HG02938 (cell line): Measurements from ENCODE around the gene EPS8.
A peak's percentile ranks its signal among the peaks of the same experiment; 100 is the strongest.

ENCODE experiments used
- ATAC-seq: cut with Tn5 transposase; IDR thresholded peaks from one replicate; pipeline ENCODE4 v1.9.1; 2021; ENCODE audit warnings: mild to moderate bottlenecking, moderate library complexity; ENCODE audit not compliant: unreplicated experiment

The EPS8 gene

DNA sequence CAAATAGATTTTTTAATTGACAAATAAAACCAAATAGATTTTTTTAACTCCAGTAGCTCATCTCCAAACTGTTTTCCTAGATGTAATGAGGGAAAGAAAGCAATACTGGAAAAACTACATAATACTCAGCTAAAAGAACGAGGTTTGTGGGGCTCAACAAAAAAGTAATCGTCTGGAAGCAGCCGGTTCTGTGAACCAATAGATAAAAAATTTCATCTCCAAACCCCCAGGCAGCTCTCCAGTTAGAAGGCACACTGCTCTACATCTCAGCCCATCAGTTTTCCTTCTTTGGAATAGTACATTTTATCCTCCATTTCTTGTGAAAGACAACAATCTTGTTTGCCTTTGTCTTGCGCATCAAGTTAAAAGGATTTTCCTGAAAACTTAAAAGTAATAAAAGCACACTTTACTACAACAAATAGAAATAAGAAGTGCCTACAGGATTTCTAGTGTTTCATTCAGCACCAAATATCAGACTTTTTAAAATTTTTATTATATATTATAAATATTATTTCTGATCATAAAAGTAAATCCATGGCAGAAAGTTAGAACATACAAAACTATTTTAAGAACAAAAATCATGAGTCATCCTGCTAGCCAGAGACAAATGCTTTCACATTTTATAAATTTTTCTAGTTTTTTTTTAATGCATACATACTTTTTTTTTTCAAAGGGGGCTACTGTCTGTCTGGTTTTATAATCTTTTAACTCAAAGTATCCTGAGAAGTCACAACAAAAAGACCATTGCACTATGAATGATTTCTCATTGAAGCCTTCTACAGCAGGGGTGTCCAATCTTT is 67.7 kb downstream of the EPS8 start:
- ATAC-seq = no peak

- ATAC-seq = no peak
Observed at GRCh38 chr12:15720295-15720694, 68.9 kb downstream of the EPS8 start.

- no peak for ATAC-seq
Observed at GRCh38 chr12:15719230-15719629, 70.0 kb downstream of the EPS8 start.

- no peak for ATAC-seq
Observed at GRCh38 chr12:15717940-15718567, 71.1 kb downstream of the EPS8 start.

DNA sequence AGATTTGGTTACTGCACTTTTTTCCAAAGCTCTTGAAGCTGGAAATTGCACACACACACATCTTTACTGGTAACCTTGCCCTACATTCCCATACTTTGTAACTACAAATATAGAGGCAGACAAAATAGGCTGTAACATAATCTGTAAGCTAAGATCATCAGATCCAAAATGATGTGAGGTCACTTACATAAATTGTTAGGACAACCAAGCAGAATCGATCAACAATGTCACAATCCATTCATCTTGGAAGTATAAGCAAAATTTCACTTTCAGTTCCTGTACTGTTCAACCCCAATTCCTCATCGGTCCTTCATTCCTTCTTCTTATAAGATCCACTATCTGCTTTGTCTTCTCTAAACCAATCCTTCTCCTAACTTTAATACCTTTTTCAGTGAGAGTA is 72.6 kb downstream of the EPS8 start:
- no peak for ATAC-seq

DNA sequence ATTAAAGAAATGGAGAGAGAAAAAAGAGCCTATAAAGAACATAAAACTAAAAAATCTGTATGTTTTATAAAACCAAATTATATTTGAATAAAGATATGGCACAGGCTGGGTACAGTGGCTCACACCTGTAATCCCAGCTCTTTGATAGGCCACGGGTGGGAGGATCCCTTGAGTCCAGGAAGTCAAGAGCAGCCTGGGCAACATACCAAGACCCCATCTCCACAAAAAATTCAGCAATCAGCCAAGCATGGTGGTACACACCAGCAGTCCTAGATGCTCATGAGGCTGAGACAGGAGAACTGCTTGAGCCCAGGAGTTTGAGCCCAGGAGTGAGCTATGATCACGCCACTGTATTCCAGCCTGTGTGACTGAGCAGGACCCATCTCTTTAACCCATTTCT is 74.9 kb downstream of the EPS8 start:
- ATAC-seq = no peak

- ATAC-seq = no peak
Observed at GRCh38 chr12:15712823-15713660, 76.1 kb downstream of the EPS8 start.

DNA sequence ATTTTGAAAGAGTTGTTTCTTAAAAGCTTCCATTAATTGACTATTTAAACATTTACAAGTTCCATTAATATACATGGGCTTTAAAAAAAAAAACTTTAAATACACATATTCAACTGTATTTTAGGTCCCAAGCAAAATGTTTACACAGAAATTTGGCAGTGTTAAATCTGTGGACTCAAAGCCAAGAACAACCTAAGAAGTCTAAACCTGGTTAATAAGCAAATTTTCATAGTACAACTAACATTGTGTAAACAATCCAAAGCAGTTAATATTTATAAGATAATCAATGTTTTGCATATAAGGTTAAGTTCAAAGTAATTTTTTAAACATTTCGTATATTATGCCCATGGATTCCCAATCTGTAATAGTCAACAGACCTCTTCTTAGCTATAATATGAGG is 77.0 kb downstream of the EPS8 start:
- ATAC-seq = no peak

- ATAC-seq = no peak
Observed at GRCh38 chr12:15710860-15711510, 78.2 kb downstream of the EPS8 start.

DNA sequence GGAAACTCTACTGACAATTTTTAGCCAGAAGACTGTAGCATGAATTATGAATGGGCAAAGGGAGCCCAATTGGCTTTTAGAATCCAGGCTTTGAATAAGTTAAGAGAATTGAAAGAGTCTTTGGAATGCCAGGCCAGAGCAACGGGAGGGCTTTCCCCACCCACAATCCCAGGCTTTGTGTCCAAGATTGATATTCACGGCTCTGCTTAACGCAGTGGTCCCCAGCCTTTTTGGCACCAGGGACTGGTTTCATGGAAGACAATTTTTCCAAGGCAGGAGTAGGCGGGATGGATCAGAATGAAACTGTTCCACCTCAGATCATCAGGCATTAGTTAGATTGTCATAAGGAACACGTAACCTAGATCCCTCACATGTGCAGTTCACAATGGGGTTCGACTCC is 79.6 kb downstream of the EPS8 start:
- ATAC-seq = no peak

- ATAC-seq = no peak
Observed at GRCh38 chr12:15708396-15709076, 80.7 kb downstream of the EPS8 start.

GRCh38 chr12:15707516-15708199 is 81.5 kb downstream of the EPS8 start:
- no peak for ATAC-seq

DNA sequence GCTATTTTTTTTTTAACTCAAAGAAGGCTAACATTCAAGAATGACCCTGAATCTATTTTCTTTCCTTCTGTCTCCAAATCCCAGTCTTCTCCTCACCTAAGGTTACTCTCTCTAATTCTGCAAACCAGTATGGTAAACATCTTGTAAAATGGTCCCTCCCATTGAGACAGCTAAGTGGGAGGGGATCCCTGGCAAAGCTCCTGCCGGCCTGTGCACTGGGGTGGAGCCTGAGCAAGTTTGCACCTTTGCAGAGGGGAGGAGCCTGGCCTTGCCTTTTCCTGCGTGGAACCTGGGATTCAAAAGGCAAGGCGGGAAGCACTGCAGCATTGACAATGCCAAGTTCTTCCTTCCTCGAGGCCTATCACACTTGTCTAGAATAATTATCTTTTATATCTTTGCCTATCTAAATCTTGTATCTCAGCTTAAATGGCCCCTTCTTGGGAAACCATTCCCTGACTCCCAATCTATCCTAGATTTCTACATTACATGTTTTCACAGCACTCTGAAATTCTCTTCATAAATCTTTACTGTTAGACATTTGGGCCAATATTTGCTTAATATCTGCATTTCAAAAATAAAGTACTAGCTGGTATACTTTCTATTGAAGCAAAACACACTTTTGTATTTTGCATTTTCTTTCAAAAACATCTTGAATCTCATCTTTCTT is 83.0 kb downstream of the EPS8 start:
- no peak for ATAC-seq

DNA sequence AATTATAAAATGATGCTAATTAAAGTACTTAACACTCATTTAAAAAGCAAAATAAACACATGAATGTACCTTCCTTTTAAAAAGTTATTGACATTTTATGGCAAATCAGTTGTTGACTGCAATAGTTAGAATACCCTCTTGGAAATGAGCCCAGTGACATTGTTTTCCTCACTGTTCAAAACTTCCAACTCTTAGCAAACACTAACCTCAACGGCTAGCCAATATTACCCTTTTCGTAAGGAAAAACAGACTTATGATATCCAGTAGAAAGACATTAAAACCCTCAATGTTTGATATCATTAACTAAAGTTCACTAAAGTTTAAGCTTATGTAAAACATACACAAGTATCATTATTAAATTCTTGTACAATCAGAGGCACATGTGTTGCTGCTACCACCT is 83.6 kb downstream of the EPS8 start:
- ATAC-seq = no peak

DNA sequence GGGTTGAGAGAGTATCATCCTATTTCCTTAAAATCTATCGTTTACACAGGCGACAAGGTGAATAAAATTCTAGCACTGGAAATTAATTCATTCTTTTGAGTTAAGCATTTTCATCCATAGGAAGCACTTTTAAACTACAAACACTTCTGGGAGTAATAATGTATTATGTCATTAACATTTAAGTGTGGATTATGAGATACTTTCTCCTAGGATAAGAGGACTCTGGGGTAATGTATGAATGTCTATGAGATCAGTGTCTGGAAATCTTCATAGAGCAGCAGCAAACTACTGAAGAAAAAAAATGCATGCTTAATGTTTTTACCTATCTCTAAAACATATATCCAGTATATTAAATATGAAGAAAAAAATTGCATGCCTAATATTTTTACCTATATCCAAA is 86.9 kb downstream of the EPS8 start:
- no peak for ATAC-seq

DNA sequence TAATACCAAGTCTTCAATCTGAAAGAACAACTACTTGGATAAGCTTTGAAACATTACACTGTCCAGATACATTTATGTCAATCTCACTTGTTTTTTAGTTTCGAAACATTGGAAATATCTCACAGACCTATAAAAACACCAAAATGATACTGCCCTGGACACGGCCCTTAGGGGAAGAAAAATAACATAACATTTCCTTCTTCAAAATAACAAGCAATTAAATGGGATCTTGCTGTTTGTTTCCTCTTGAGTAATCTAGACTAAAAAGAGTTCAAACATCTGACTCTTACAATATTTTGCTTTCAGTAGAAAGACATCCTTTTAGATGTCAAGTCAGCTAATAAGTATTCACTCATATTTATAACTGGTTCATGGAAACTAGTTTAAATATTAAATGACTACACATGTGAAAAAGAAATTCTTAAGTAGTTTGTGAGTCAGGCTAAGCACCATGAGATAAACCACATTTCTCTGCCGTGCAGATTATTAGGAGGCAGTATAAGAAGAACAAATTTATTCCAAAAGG is 87.5 kb downstream of the EPS8 start:
- no peak for ATAC-seq

DNA sequence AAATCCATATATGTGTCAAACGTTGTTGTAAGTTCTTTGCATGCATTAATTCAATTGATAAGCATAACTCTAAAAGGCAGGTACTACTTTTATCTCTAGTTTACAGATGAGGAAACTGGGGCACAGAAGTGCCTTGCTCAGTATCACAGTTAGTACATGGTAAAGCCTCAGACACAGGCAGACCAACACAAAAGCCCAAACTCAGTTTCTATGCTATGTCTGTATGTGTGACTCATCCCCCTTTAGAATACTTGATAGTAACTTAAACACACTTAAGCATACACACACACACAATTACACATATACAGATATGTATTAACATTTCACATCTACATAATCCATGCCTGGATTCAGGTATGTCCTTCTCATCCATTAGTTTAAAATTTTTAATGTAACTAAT is 88.0 kb downstream of the EPS8 start:
- peak; percentile 41 for ATAC-seq

DNA sequence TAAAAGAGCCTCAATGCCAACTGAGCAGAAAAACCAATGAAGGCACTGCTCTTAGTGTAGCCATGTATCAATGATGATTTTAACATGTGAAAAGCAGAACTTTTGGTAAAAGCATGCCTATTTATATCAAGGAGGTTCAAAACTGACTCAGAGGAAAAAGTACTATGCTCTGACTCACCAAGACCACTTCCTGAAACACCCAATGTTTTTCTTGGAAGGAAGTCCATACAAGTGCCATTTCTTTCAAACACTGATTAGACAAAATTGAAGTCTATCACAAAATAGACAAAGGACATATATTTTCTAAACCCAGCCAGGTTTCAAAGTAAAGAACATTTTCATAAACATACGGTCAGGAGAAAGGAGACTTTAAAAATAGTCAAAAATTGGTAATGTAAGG is 88.6 kb downstream of the EPS8 start:
- no peak for ATAC-seq

DNA sequence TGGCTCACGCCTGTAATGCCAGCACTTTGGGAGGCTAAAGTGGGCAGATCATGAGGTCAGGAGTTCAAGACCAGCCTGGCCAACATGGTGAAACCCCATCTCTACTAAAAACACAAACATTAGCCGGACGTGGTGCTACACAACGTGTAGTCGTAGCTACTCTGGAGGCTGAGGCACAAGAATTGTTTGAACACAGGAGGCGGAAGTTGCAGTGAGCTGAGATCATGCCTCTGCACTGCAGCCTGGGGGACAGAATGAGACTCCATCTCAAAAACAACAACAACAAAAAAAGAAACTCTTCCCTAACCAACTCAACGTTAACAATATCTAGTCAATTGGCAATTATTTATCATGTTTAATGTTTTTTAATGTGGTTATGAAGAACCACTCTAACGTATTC is 89.3 kb downstream of the EPS8 start:
- ATAC-seq = no peak
